AG04450 (cell line): ENCODE data around the gene FCGR3A. TPM values are rescaled to one million over a fixed set of nuclear protein-coding genes. Genes with fewer than 3 reads are reported as not detected.

Experiments used
- CTCF ChIA-PET: fragments of 300-600, 350-600 bp; formaldehyde crosslinking; extraction: SDS; loops from one replicate; lab custom pipeline; 2022; ENCODE audit warnings: antibody characterized with exemption, inconsistent platforms; lab: Charles Lee
- POLR2A ChIA-PET: fragments of 350-600 bp; formaldehyde crosslinking; extraction: SDS; loops from one replicate; lab custom pipeline; 2021; ENCODE audit warnings: antibody characterized with exemption, inconsistent platforms; lab: Yijun Ruan, JAX
- DNase-seq: peaks from one replicate; pipeline ENCODE4 v3.0.0-alpha.2; 2011; ENCODE audit warnings: low read depth, low spot score
- H3K27ac ChIP-seq: one replicate; pipeline ENCODE4 v1.5.1; 2012; ENCODE audit warnings: low read depth, low read length, control low read depth
- H3K27me3 ChIP-seq: one replicate; pipeline ENCODE4 v1.6.0; 2012; ENCODE audit warnings: low read length; ENCODE audit not compliant: control insufficient read depth, insufficient read depth
- H3K4me3 ChIP-seq: 2 replicates; pipeline ENCODE4 v1.5.1; 2011; ENCODE audit warnings: mild to moderate bottlenecking, low read depth, low read length, control low read depth
- H3K9me3 ChIP-seq: 2 replicates; pipeline ENCODE4 v1.5.1; 2012; ENCODE audit warnings: low read length; ENCODE audit not compliant: control insufficient read depth, insufficient read depth
- polyA plus RNA-seq: library from polyadenylated mRNA; depleted of rRNA; stranded (reverse); fragments of >200 nt; gene quantifications from 2 replicates; pipeline ENCODE4 v1.2.3, GENCODE V29; 2011; rRNA removed
- TF ChIP-seq, protein P1 (sequence below): IDR thresholded peaks from 2 replicates; pipeline ENCODE4 v1.5.1; 2011; ENCODE audit warnings: low read depth, low read length, control low read depth, inconsistent platforms

FCGR3A gene
- polyA plus RNA-seq, 1 experiment = not detected

DNA sequence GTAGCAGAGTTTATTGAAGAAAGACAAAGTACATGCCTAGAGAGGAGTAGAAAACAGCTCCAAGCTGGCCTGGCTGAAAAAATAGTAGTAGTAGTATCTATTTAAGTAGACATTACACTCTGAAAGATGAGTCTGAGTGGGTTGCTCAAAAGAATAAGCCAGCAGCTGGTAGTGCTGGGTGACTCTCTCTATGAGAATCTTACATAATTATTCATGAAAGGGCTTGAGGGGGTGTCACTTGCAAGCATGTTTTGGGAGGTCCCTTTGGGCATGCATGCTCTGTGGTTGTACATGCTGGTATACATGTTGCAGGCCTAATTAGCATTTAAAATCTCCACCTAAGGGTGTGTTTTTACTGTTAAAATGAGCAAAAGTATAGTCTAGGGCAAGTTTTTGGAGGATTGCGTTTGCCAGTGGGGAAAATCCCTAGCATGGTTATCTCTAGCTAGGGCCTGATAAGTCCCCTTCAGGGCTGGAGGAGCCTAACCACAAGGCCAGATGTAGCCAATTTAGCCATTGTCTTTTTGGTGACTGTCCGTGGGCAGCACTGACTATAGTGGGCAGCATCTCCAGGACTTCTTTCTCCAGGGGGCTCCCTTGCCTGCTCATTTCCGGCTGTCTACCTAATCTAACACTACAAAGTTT lies 55.4 kb downstream of the FCGR3A start:
- no peak for DNase-seq
- H3K27me3 ChIP-seq = peaks cover 20% of the 10 kb centered on the region
- no peak overlapping the region for H3K27ac ChIP-seq
- POLR2A ChIA-PET = interaction anchor here (1.4 kb wide), 1 partner anchor 30 kb away, joined by 3 read pairs; the partner anchor contains the start of gene HSPA6
- CTCF ChIA-PET = no interaction called here
- no peaks in the 10 kb centered on the region for H3K9me3 ChIP-seq
- TF ChIP-seq, protein P1, sequence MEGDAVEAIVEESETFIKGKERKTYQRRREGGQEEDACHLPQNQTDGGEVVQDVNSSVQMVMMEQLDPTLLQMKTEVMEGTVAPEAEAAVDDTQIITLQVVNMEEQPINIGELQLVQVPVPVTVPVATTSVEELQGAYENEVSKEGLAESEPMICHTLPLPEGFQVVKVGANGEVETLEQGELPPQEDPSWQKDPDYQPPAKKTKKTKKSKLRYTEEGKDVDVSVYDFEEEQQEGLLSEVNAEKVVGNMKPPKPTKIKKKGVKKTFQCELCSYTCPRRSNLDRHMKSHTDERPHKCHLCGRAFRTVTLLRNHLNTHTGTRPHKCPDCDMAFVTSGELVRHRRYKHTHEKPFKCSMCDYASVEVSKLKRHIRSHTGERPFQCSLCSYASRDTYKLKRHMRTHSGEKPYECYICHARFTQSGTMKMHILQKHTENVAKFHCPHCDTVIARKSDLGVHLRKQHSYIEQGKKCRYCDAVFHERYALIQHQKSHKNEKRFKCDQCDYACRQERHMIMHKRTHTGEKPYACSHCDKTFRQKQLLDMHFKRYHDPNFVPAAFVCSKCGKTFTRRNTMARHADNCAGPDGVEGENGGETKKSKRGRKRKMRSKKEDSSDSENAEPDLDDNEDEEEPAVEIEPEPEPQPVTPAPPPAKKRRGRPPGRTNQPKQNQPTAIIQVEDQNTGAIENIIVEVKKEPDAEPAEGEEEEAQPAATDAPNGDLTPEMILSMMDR = no peak
- no peak overlapping the region for H3K4me3 ChIP-seq

DNA sequence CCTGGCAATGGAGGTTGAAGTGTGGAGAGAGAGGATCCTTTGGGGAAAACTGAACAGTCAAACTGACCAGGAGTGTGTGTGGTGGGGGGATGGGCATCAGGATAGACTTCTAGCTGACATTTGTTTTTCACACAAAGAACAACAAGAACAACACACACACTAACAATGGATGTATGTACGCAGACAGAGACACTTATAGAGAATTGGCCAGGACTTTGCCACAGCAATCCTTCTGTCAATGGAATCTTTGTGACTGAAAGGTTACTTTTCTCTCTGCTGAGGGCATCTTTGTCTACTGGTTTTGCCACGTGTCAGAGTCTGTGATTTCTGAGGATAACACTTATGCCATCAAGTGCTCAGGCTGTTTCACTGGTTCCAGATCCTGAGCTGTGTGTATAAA lies 56.8 kb downstream of the FCGR3A start:
- no peak for DNase-seq
- no peak overlapping the region for H3K27ac ChIP-seq

More for the DNA sequence above, 56.8 kb downstream of the FCGR3A start:
- ChIA-PET POLR2A (no interaction called here), CTCF (interaction anchor here (1.1 kb wide), 1 partner anchor 247 kb away, joined by 3 read pairs; no protein-coding TSS in a partner anchor)
- H3K9me3 ChIP-seq = no peaks in the 10 kb centered on the region
- peaks cover 30% of the 10 kb centered on the region for H3K27me3 ChIP-seq
- TF ChIP-seq, protein P1 = no peak
- H3K4me3 ChIP-seq = no peak overlapping the region

Other genes starting within 250 kb of the FCGR3A start
- 0.71 and 0.89 TPM in 2 replicates for gene MPZ, start 239.8 kb downstream of the FCGR3A start, polyA plus RNA-seq
- gene SDHC, start 235.4 kb downstream of the FCGR3A start, polyA plus RNA-seq = 311 and 335 TPM in 2 replicates
- not detected in 2 replicates for gene CFAP126, start 181.9 kb downstream of the FCGR3A start, polyA plus RNA-seq
- 2.0 and 2.3 TPM in 2 replicates for gene FCGR2A, start 44.4 kb downstream of the FCGR3A start, polyA plus RNA-seq
- gene HSPA6, start 25.3 kb downstream of the FCGR3A start, polyA plus RNA-seq = 0.27 and 0.63 TPM in 2 replicates
- not detected in 2 replicates for gene FCGR3B, start 81.4 kb upstream of the FCGR3A start, polyA plus RNA-seq
- gene FCGR2B, start 113.3 kb upstream of the FCGR3A start, polyA plus RNA-seq = not detected in 2 replicates
- 0.12 and 0.15 TPM in 2 replicates for gene FCRLA, start 157.4 kb upstream of the FCGR3A start, polyA plus RNA-seq
- 0.48 TPM in 2 replicates for gene FCRLB, start 171.7 kb upstream of the FCGR3A start, polyA plus RNA-seq
- gene DUSP12, start 200.0 kb upstream of the FCGR3A start, polyA plus RNA-seq = 34.9 and 41.1 TPM in 2 replicates
- gene ATF6, start 216.5 kb upstream of the FCGR3A start, polyA plus RNA-seq = 27.2 and 33.6 TPM in 2 replicates